ENCODE measurements around the gene SPDYE4. TPM values are rescaled to one million over a fixed set of nuclear protein-coding genes. Genes with fewer than 3 reads are reported as not detected.

SPDYE4 gene
- total and polyA plus RNA-seq, 2 experiments from 2014 or later, result not detected

GRCh38 chr17:8726941-8727555, 31.3 kb downstream of the SPDYE4 start:
- no peaks in the 10 kb centered on the region for H3K9me3 Mint-ChIP-seq
- no peaks in the 10 kb centered on the region for H3K4me1 ChIP-seq (ENCODE audit: insufficient read depth)
- no peak overlapping the region for H3K27ac ChIP-seq (ENCODE audit: low read depth)
- no peaks in the 10 kb centered on the region for H4K20me1 ChIP-seq (replicated peaks; ENCODE audit: insufficient read depth)
- no peaks in the 10 kb centered on the region for H3K27me3 Mint-ChIP-seq (ENCODE audit: insufficient read depth, low read depth, poor library complexity)
- H3K27me3 ChIP-seq (ENCODE audit: insufficient read depth), result no peaks in the 10 kb centered on the region
- no peaks in the 10 kb centered on the region for H3K79me2 ChIP-seq (replicated peaks; ENCODE audit: insufficient read depth)
- 0 out of 3 replicates have a peak, but pooled peaks cover 2% of the 10 kb centered on the region for H3K4me1 Mint-ChIP-seq
- H3K27ac Mint-ChIP-seq, result no peak overlapping the region
- no peak overlapping the region for H3K4me3 Mint-ChIP-seq
- H3K4me2 ChIP-seq, result no peak overlapping the region
- DNase-seq (ENCODE audit: low spot score) (no peak), ATAC-seq (no peak)
- H3K36me3 Mint-ChIP-seq (ENCODE audit: low read depth), result no peaks in the 10 kb centered on the region
- H3K4me3 ChIP-seq, result no peak overlapping the region
- no peaks in the 10 kb centered on the region for H3F3A ChIP-seq (replicated peaks; ENCODE audit: low read depth)
- TF ChIP-seq ETS1 (IDR thresholded peaks at IDR 0.05) (no peak), EZH2 (IDR thresholded peaks at IDR 0.05; ENCODE audit: low read depth, unreplicated experiment) (no peak), STAT1 (IDR thresholded peaks at IDR 0.05; ENCODE audit: unreplicated experiment) (no peak), REST (IDR thresholded peaks at IDR 0.05; ENCODE audit: unreplicated experiment) (no peak), EZH2phosphoT487 (IDR thresholded peaks at IDR 0.05; ENCODE audit: unreplicated experiment) (no peak), CREB1 (CRISPR knock-in tag; IDR thresholded peaks at IDR 0.05; ENCODE audit: low read depth) (no peak), CTCF (conservative IDR thresholded peaks at IDR 0.05; ENCODE audit: low read depth in 2 of 2) (no peak), POLR2AphosphoS5 (IDR thresholded peaks at IDR 0.05; ENCODE audit: low read depth) (no peak), NANOG (IDR thresholded peaks at IDR 0.05; ENCODE audit: borderline replicate concordance) (no peak)
- TF ChIP-seq, protein P1, sequence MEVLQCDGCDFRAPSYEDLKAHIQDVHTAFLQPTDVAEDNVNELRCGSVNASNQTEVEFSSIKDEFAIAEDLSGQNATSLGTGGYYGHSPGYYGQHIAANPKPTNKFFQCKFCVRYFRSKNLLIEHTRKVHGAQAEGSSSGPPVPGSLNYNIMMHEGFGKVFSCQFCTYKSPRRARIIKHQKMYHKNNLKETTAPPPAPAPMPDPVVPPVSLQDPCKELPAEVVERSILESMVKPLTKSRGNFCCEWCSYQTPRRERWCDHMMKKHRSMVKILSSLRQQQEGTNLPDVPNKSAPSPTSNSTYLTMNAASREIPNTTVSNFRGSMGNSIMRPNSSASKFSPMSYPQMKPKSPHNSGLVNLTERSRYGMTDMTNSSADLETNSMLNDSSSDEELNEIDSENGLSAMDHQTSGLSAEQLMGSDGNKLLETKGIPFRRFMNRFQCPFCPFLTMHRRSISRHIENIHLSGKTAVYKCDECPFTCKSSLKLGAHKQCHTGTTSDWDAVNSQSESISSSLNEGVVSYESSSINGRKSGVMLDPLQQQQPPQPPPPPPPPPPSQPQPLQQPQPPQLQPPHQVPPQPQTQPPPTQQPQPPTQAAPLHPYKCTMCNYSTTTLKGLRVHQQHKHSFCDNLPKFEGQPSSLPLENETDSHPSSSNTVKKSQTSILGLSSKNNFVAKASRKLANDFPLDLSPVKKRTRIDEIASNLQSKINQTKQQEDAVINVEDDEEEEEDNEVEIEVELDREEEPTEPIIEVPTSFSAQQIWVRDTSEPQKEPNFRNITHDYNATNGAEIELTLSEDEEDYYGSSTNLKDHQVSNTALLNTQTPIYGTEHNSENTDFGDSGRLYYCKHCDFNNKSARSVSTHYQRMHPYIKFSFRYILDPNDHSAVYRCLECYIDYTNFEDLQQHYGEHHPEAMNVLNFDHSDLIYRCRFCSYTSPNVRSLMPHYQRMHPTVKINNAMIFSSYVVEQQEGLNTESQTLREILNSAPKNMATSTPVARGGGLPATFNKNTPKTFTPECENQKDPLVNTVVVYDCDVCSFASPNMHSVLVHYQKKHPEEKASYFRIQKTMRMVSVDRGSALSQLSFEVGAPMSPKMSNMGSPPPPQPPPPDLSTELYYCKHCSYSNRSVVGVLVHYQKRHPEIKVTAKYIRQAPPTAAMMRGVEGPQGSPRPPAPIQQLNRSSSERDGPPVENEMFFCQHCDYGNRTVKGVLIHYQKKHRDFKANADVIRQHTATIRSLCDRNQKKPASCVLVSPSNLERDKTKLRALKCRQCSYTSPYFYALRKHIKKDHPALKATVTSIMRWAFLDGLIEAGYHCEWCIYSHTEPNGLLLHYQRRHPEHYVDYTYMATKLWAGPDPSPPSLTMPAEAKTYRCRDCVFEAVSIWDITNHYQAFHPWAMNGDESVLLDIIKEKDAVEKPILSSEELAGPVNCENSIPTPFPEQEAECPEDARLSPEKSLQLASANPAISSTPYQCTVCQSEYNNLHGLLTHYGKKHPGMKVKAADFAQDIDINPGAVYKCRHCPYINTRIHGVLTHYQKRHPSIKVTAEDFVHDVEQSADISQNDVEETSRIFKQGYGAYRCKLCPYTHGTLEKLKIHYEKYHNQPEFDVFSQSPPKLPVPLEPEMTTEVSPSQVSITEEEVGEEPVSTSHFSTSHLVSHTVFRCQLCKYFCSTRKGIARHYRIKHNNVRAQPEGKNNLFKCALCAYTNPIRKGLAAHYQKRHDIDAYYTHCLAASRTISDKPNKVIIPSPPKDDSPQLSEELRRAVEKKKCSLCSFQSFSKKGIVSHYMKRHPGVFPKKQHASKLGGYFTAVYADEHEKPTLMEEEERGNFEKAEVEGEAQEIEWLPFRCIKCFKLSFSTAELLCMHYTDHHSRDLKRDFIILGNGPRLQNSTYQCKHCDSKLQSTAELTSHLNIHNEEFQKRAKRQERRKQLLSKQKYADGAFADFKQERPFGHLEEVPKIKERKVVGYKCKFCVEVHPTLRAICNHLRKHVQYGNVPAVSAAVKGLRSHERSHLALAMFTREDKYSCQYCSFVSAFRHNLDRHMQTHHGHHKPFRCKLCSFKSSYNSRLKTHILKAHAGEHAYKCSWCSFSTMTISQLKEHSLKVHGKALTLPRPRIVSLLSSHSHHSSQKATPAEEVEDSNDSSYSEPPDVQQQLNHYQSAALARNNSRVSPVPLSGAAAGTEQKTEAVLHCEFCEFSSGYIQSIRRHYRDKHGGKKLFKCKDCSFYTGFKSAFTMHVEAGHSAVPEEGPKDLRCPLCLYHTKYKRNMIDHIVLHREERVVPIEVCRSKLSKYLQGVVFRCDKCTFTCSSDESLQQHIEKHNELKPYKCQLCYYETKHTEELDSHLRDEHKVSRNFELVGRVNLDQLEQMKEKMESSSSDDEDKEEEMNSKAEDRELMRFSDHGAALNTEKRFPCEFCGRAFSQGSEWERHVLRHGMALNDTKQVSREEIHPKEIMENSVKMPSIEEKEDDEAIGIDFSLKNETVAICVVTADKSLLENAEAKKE (CRISPR knock-in tag; IDR thresholded peaks at IDR 0.05), result no peak
- 0 out of 2 replicates have a peak, but pooled peaks cover 2% of the 10 kb centered on the region for H3K9me2 ChIP-seq (ENCODE audit: insufficient read depth)
- no peaks in the 10 kb centered on the region for H3K36me3 ChIP-seq (ENCODE audit: insufficient read depth)
- H2AFZ ChIP-seq, result 0 out of 2 replicates have a peak overlapping the region, but pooled peaks have one; percentile 59
